Stimulated activated CD8-positive, alpha-beta memory T cell treated with anti-CD3 and anti-CD28 coated beads, Interleukin-4, amount 100 ng/mL, for 24 hours (primary cell): Measurements from ENCODE around the gene EGR4.
A peak's percentile ranks its signal among the peaks of the same experiment; 100 is the strongest.

Experiments
- DNase-seq: peaks from one replicate; pipeline ENCODE4 v3.0.0-alpha.2; 2020; ENCODE audit warnings: low read depth

The EGR4 gene

DNA sequence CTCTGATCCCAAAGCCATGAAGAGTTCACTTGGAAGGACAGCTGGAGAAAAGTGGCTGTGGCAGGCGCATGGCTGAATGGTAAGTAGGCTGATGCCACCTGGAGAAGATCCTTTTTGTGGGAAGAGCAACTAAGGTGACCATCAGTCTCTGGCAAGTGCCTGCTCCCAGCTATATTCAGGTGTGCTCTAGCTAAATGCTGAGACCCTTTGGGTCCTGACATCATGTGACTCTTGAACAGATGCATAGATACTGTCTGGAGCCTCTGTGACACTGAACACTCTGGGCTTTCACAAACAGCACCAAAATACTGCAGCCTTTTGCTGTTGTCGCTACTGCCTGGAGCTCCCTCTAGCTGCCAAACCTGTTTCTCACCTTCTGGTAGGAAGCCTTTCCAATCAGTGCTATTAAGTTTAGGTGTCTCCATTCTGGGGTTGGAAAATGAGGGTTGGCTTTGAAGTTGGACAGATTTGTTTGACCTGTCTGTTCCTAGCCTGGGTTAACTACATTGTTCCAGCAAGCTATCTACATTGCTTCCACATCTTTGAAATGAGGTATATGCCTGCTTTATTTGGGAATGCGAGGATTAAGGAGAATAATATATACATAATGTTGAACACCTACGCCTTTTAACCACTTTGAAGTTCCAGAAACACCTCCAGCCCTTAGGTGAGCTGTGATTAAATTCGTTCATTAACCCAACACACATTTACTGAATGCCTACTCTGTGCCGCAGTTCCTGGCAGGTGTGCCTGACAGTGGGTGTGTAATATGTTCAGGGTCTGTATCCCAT lies 3.1 kb downstream of the EGR4 start:
- no peak for DNase-seq

DNA sequence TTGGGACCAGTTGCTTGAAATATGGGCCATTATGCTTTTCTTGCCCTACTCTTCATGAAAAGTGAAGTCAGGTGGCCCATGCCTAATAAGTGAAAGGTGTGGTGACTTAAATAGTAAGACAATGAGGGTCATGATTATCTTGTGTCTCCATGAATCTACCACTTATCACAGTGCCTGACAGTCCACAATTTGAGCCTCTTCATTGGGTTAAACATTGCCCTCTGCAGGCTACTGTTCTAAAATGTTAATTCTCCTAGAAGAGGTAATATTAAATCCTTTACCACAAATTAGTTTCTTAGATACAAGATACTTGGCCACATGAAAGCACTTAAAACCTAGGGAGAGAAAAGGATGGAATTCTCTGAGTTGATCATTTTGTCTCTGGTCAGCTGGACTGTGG lies 4.0 kb downstream of the EGR4 start:
- no peak for DNase-seq

DNA sequence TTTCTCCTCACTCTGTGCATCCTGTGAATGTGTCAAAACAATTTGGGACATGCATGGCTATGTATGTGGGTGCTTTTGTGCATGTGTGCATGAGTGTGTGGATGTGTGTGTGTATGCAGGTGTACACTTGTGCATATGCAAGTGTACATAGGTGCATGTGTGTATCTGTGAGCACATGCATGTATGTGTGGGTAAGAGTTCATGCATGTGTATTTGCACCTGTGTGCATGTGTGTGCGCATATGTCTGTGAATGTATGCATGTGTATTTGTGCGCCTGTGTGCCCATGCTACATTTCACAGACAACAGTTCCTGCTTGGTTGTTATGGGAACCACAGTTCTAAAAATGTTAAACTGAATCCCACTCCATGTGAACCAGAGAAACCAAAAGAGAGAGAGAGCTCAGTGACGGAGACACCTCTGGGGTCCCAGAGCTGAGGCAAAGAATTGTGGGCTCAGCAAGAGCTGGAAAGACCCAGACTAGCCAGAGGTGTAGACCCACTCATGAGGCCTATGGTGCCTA lies 7.2 kb downstream of the EGR4 start:
- no peak for DNase-seq

DNA sequence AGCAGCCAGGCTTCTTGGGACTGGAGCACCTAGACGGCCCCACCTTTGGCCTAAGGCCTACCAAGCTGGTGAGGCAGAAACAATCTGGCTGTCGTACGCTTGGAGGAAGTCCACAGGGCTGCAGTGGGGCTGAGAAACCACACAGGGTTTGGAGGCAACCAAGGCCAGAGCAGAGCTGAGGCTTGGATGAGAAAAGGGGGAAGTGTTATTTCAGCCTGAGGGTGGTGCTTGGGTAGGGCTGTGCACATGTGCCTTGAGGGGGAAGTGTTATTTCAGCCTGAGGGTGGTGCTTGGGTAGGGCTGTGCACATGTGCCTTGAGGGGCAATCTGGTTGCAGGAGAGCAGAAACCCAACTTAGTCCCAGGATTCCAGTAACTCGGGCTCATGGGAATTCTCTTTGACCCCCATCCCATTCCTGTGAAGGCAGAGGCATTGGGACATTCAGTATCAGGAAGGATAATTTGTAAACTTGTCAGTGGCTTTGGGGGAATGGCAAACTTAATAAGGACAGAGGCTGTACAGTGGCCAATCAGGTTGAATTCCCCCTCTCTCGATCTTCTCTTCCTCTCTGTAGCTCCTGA lies 8.1 kb downstream of the EGR4 start:
- no peak for DNase-seq

DNA sequence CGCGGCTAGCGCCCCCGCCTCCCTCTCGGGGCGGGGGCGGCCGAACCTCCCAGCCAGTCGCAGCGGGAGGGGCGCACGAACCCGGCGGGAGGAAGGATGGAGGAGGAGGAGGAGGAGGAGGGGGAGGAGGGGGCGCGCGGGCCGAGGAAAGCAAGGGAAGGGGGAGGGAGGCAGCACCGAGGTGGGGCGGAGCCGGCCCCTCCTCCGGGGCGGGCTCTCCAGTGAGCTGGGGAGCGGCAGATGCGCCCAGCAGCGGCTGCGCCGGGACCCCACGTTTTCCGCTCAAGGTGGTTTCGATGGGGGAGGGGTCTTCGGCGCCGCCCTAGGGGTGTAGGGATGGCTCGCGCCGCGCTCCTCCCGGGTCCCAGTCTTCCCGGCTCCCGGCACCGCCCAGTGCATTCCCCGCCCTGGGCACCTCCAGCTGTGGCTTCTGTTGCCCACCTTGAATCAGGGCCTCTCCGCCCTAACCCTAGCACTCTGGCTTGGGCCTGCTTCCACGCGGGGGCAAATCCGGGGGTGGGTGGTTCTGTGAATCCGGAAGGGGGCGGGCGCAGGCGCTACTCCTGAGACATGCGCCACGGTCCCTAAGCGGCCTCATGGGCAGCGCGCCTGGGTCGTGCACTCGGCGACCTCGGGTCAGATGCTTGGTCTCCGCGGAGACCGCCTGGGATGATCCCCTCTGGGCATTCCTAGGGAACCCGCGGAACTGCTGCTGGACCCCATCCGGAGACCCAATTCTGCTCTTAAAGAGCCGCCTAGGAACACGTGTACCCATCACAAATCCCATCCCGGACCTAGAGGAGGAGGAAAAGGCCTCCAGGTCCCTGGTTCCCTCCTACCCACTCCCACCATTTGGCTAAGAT lies 8.8 kb downstream of the EGR4 start, which contains the start of gene FBXO41:
Gene FBXO41 (minus strand): TSS at position 183 of the 863 bp plus-strand sequence. CDS start 14,848 bp downstream, outside the sequence.
- DNase-seq: peak; percentile 73

DNA sequence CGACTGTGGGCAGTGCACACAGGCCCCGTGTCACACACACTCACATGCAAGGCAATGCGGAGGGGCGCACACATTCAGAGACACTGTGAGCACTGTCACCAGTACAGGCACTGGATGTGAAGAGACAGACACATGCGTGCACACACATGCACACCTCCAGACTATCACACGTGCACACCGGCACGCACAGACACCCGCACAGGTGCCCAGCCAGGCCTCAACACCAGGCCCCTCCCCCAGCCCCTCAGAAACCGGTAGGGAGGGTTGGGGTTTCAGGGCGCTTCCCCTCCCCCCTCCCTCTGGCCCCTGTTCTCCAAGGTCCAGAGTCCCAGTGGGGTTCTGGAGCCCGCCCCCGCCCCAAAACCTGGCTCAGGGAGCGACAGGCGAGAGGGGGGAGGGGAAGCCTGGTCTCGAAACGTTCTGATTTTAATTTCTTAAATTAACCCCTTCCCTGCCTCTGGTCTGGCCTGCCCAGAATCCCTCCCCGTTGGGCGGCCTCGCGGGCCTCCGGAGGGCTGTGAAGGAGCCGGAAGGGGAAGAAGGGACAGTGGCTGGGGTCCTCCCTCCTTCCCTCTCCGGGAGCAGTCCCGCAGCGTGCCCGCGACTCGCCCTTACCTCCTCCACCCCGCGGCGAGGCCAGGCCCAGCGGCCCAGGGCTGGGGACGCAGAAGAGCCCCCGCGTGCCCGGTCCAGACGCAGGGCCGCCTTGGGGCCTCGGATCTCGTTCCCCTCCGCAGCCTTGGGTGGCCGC lies 9.6 kb downstream of the EGR4 start:
- DNase-seq: no peak

DNA sequence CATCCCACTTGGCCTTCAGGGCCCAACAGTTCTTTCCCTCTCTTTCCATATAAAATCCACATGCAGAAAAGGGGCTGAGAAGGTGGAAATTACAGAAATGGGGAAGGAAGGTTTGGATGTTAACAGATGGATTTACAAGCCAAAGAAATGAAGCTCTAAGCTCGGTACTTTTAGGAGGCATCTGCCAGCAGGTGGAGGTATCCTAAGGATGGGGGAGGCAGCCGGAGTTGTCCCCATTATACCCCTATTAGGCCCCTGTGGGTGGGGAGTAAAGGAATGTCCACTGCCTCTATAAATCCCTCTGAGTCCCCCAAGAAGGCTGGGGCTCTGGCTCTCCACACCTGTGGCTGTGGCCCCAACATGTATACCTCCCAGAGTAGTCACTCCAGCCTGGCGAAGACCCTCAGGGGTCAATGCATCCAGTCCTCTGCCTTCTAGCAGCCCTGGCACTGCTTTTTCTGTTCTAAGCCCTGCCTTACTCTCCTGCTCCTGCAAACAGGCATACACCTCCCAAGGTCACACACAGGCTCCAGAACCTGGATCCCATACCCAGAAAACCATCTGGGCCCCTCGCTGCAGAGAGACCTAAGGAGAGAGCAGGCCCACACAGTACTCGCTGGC lies 10.3 kb downstream of the EGR4 start:
- no peak for DNase-seq

DNA sequence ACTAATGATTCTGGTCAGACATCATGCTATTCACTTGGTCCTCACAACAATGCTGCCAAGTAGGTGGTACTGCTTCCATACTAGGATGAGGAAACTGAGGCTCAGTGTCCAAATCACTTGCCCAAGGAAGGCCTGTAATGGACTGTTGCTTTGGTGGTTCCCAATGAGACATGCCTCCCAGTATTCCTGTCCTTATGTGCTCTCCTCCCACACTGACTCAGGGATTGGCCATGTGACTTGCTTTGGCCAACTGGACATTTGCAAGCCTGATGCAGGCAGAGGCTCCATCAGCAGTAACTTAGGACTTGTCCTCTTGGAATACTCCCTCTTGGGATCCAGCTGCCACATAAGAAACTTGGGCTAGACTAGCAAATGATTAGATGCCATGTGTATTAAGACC lies 12.1 kb downstream of the EGR4 start:
- DNase-seq: no peak

DNA sequence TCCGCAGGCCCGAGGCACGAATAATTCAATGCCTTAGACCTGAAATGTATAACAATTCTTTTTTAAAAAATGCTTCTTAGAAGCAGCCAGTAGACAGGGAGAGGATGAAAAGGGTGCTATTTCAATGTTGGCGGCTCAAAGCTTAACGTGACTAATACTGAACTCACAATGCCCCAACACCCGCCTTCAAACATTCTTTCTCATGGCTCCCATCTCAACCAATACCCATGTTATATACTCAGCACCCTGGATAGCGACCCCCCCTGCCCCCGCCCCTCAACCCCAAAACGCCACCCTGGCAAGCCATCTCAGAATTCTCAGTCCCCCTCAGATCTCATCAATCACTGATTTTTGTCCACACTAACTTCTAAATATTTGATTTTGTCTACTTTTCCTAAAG lies 13.5 kb downstream of the EGR4 start:
- no peak for DNase-seq

DNA sequence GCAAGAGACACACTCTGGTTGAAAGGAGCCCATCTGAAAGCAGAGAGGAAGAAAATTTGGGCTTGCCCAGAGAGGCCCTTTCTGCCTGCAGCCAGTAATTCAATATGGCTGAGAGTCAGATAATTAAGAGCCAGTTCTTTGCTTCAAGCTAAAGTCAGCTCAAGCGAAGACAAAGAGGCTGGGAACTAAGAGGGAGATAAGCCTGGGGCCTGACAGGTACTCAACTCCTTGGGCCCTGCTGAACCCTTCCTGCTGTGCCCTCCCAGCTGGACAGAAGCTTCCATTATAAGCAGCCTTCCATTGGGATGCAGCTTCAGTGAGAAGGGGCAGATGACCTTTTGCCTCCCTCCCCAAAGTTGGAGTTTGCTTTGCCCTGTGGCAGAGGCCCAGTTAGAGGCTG lies 21.1 kb downstream of the EGR4 start:
- no peak for DNase-seq

DNA sequence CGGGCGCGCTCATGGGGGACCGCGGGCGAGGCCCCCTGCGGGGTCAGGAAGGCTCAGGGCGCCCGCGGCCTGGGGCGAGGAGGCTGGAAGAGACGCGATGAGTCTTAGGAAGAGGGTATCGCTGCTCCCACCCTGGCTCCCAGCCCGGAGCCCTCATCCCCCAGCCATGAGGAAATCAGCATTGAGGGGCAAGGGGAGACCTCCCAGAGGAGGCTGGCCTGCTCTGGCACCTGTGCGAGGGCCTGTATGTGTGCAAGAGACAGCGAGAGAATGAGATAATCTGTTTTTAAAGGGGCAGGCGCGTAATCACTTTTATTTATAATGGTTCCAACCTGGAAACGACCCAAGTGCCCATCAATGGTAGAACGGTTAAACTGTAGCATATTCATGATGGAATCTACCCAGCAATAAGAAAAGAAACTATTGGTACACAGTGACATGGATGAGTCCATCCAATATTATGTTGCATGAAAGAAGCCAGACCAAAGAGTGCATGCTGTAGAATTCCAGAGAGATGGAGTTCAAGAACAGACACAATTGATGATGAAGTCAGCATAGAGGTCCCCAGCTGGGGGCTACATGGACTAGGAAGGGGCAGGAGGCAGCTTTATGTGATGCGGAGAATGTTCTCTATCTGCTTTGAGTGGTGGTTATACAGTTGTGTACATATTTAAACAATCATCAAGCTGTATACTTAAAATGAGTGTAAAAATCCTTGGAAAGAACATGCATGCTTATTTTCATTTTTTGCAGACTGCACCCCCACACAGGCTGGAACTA lies 23.5 kb downstream of the EGR4 start:
- no peak for DNase-seq

DNA sequence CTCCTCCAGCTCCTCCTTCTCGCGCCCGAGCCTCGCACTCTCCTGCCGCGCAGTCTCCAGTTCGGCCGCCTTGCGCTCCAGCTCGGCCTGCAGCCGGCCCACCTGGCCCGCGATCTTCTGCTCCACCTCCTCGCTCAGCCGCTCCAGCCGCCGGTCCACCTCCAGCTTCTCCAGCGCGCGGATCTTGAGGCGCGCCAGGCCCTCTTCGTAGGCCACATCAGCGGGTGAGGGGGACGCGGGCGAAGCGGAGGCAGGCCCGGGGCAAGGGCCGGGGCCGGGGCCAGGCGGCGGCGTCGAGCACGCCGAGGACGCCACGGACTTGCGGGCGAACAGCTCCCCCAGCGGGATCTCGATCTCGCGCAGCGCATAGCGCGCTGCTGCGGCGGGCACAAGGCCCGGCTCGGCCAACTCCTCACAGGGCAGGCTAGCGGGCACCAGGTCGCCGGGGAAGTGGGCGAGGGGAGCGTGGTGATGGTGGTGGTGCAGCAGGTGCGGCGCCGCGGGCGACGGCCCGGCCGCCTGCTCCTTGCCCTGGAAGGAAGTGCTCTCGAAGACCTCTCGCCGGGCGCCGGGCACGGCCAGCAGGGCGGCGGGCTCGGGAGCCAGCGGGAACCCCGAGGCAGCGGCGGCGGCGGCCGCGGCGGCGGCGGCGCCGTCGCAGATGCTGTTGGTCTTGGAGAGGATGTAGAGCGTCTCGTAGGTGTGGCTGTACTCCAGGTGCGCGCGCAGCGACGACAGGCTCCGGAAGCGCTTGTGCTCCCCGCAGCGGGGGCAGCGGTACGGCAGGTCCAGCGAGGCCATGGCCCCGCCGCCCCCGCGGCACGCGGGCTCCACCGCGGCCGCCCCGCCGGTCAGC lies 24.3 kb downstream of the EGR4 start:
- peak; percentile 60 for DNase-seq

DNA sequence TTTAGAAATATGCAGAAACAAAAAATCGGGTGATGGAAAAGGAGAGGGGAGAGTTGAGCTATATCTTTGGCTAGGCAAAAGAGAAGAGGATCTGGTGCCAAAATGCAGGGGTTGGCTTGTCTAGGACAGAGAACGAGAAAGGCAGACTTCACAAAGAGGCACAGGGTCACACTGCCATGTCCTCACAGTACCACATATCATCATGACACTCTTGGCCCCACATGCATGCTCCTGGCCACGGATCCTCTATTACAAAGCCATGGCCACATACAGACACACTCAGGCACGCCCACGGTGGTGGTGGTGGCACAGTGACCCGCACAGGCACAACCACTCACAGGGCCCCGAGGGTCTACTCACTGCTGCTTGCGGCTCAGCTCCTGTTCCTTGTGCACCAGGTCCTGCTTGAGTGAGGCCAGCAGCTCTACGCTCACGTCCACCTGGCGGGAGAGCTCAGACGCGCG lies 24.9 kb downstream of the EGR4 start:
- no peak for DNase-seq

DNA sequence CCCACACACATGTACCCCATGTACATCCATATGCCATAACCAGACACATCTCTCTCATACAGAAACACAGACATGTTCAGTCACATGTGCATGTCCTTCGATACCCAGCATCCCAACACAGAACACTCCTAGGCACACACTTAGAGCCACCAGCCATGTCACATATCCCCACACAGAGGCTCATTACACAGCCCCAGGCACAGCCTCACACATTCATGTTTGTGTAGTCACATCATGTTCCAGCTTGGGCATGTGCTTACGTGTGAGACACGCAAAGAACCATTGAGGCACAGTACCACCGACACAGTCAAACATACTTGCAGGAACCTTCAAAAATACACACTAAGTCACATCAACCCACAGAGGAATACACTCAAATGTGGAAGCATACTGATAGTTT lies 26.3 kb downstream of the EGR4 start:
- no peak for DNase-seq

DNA sequence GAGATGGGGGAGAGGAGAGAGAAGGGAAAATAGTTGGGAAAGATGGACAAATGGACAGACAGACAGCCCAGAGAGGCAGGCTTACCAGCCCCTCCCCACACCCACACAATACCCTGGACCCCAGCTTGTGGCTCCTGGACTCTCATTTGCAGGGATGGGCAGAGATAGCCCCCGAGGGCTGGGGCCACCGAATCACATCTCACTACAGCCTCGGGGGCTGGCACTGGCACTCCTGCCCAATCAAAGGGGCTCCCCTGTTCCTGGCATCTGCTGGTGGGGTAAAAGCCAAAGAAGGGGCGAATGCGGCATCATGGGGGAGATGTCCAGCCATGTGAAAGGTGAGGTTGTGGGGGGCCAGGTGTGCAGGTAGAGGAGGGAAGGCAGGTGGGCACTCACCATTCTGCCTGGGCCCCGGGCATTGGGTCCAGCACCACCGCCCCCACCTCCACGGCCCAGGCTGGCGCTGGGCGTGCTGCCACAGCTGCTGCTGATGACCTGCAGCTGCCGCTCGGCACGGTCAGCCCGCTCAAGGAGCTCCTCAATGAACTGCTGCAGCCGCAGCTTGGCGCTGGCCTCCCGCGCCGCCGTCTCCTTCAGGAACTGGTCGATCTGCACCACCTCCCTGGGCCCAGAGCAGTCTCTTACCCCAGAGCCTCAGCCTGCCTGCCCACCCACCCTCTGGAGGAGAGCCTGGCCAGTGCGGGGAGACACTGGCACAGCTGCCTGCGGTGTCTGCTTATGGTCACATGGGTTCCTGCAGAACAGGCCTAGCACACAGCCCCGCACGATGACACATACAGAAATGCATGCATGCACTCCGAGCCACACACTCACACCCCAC lies 27.1 kb downstream of the EGR4 start:
- DNase-seq: no peak

DNA sequence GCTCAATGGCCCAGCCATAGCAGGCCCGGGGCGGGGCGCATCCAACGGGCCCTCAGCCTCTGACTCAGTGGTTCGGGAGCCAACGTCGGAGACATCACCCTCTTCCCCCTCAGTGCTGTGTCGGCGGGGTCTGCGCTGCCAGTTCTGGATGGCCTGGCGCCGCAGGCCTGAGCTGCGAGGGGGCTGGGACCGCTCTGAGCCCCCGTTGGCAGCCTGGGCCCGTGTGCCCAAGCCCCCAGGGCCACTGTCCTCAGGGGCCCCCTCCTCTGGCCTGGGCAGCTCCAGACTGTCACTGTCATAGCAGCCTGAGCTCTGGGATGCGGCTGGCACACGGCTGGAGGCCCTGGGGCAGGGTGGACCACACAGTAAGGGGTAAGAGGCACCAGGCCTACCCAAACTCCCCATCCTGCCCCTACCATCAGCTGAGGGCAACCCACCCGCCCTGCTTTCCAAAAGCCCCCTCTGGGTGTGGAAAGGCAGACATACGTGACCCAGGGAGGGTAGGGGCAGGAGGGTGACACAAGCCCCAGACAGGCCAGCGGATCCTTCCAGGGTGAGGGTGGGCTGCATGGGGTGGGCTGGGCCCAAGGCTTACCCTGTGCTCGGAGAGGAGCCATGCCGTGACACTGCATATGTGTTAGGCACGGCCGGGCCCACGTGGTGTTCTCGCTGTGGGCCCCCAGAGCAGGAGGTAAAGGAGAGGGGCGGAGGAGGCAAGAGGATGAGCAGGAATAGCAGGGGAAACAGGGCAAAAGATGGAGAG lies 27.9 kb downstream of the EGR4 start:
- no peak for DNase-seq

DNA sequence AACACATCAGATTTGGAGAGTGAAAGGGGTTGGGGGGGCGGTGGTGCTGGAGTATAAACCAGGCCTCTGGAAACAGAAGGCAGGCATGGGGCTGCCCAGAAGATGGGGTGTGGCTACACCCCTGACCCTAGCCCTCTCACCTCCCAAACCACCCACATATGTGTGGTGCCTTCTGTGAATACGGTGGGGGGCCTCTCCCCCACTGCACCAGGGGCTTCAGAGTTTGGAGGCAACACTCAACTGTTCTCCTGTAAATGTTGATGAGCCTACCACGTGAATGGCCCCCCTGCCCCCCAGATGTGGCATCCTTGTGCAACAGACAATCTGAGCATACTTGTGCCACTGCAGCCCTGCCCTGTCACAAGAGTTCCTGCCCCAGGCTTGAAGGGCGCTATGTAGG lies 28.6 kb downstream of the EGR4 start:
- DNase-seq: no peak

DNA sequence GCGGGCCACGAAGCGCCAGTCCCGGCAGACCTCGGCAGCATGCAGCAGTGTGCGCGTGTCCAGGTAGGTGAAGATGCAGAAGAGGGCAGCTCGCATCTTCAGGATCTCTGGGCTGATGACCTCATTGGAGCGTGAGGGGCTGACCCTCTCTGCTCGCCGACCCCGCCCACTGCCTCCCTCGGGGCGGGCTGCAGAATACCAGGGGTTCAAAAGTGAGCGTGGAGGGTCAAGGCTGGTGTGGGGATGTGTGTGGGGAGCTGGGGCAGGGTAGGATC lies 29.1 kb downstream of the EGR4 start:
- DNase-seq: no peak
